Bronchial epithelial cell (primary cell): Measurements from ENCODE around the gene DNAAF5. TPM values are rescaled to one million over a fixed set of nuclear protein-coding genes. Genes with fewer than 3 reads are reported as not detected.

Experiments
- DNase-seq: peaks from one replicate; pipeline ENCODE4 v3.0.0-alpha.2; 2010; ENCODE audit warnings: low read depth
- FAIRE-seq: peaks from 2 replicates; lab custom pipeline; 2011; peaks lifted over from hg19 to GRCh38; lab: Jason Lieb, UNC
- H3K27me3 ChIP-seq: 2 replicates; pipeline ENCODE4 v1.5.1; 2011; ENCODE audit warnings: low read length; ENCODE audit not compliant: control insufficient read depth, insufficient read depth
- H3K36me3 ChIP-seq: 2 replicates; pipeline ENCODE4 v1.5.1; 2011; ENCODE audit warnings: low read length; ENCODE audit not compliant: control insufficient read depth, insufficient read depth
- H3K4me3 ChIP-seq: 2 replicates; pipeline ENCODE4 v1.5.1; 2011; ENCODE audit warnings: mild to moderate bottlenecking, low read depth, low read length, control low read depth
- CTCF ChIP-seq: IDR thresholded peaks from 2 replicates; pipeline ENCODE4 v1.5.1; 2011; ENCODE audit warnings: mild to moderate bottlenecking, moderate library complexity, low read length, control low read depth, inconsistent platforms; ENCODE audit not compliant: insufficient read depth, severe bottlenecking
- total RNA-seq: library from RNA; depleted of rRNA; stranded (reverse); fragments of >200 nt; gene quantifications from 2 replicates; pipeline ENCODE4 v1.2.1, GENCODE V29; 2014

DNAAF5 gene
- total RNA-seq, 1 donor from 2014 or later = 9.7 TPM

- TF ChIP-seq CTCF = no peak
- DNase-seq (no peak), FAIRE-seq (no peak)
- H3K36me3 ChIP-seq = no peaks in the 10 kb centered on the region
- H3K4me3 ChIP-seq = no peak overlapping the region
- no peaks in the 10 kb centered on the region for H3K27me3 ChIP-seq
Observed at GRCh38 chr7:714251-714671, 12.2 kb upstream of the DNAAF5 start.

- Histone ChIP-seq H3K36me3 (no peaks in the 10 kb centered on the region), H3K4me3 (no peak overlapping the region), H3K27me3 (no peaks in the 10 kb centered on the region)
- DNase-seq = no peak
- no peak for TF ChIP-seq CTCF
- peak; percentile 62 for FAIRE-seq
Observed at GRCh38 chr7:716222-716621, 10.3 kb upstream of the DNAAF5 start.

GRCh38 chr7:716636-717035 lies 9.9 kb upstream of the DNAAF5 start:
- Histone ChIP-seq H3K27me3 (no peaks in the 10 kb centered on the region), H3K4me3 (no peak overlapping the region), H3K36me3 (no peaks in the 10 kb centered on the region)
- DNase-seq (no peak), FAIRE-seq (no peak)
- no peak for TF ChIP-seq CTCF

- Histone ChIP-seq H3K27me3 (no peaks in the 10 kb centered on the region), H3K36me3 (no peaks in the 10 kb centered on the region), H3K4me3 (no peak overlapping the region)
- FAIRE-seq = no peak
- no peak for TF ChIP-seq CTCF
- DNase-seq = no peak
Observed at GRCh38 chr7:721619-722248, 4.8 kb upstream of the DNAAF5 start.

- Histone ChIP-seq H3K27me3 (no peaks in the 10 kb centered on the region), H3K36me3 (no peaks in the 10 kb centered on the region), H3K4me3 (no peak overlapping the region)
- FAIRE-seq (no peak), DNase-seq (no peak)
- TF ChIP-seq CTCF = no peak
Observed at GRCh38 chr7:723541-723940, 3.0 kb upstream of the DNAAF5 start.

- FAIRE-seq = no peak
- Histone ChIP-seq H3K4me3 (no peak overlapping the region), H3K36me3 (no peaks in the 10 kb centered on the region), H3K27me3 (no peaks in the 10 kb centered on the region)
- no peak for TF ChIP-seq CTCF
- DNase-seq = no peak
Observed at GRCh38 chr7:724298-724697, 2.2 kb upstream of the DNAAF5 start.
